ENCODE results near the gene CXCR3. TPM values are rescaled to one million over a fixed set of nuclear protein-coding genes. Genes with fewer than 3 reads are reported as not detected.

CXCR3 gene
- total and polyA plus RNA-seq, 10 of the 15 experiments (the other 5 are each of a cell fraction or from before 2014, with no cell fraction given) = 1.4 to 48.2 (median 15.7) TPM

DNA sequence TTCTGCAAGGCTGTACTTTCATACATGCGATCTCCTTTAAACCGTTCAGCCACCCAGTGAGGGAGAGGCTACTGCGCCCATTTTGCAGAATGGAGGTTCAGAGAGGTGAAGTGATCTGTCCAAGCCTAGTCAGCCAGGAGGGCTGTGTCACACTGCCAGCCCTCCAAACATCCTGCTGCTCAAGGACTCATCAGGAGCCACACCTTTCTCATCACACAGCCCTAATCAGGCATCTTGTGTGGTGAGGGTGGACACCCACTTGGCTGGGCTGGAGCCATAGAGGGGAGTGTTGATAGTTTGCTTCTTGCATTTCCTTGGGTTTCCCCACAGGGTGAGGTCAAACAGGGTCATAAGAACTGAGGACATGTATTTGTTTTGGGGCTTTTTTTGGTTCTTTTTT lies 5.4 kb upstream of the CXCR3 start:
- FAIRE-seq (peak; percentile 59), ATAC-seq (peak; percentile 28), DNase-seq (ENCODE audit: low read depth, low spot score) (no peak)
- Histone ChIP-seq H3K9ac (ENCODE audit: control insufficient read depth, insufficient read depth, low read length) (peak overlapping the region; percentile 66; the same call in 1 of the 2 replicates), H3K4me1 (ENCODE audit: control insufficient read depth, insufficient read depth, low read length) (peaks cover 59% of the 10 kb centered on the region), H3K9me3 (replicated peaks; ENCODE audit: control insufficient read depth, insufficient read depth, low read length) (no peaks in the 10 kb centered on the region; the same call in 1 of the 3 replicates), H2AFZ (ENCODE audit: control insufficient read depth, low read depth, low read length) (no peak overlapping the region), H3K36me3 (ENCODE audit: control insufficient read depth in 2 of 2, insufficient read depth in 2 of 2, low read length in 1 of 2) (no peaks in the 10 kb centered on the region), H3K27ac (ENCODE audit: control insufficient read depth, insufficient read depth) (peak overlapping the region; percentile 89), H3K27me3 (replicated peaks in 1 of 2; ENCODE audit: control insufficient read depth in 2 of 2, insufficient read depth in 2 of 2, low read length in 1 of 2) (no peaks in the 10 kb centered on the region), H3K4me2 (ENCODE audit: control insufficient read depth, insufficient read depth) (no peak overlapping the region), H4K20me1 (ENCODE audit: control insufficient read depth, insufficient read depth) (no peaks in the 10 kb centered on the region), H3K4me3 (no peak overlapping the region), H3K79me2 (ENCODE audit: control insufficient read depth, insufficient read depth, low read length) (no peaks in the 10 kb centered on the region; the same call in 1 of the 2 replicates)
- in situ Hi-C loops (cut with MboI) = no loop called here
- POLR2A ChIA-PET = interaction anchor here (1.5 to 1.6 kb wide), 2 partner anchors 10 to 13 kb away, joined by 4 read pairs; no protein-coding TSS in a partner anchor
- TF ChIP-seq BACH1 (IDR thresholded peaks at IDR 0.05; ENCODE audit: borderline replicate concordance) = no peak
- no peak for TF ChIP-seq SUZ12 (IDR thresholded peaks at IDR 0.05; ENCODE audit: unreplicated experiment)
- no peak for TF ChIP-seq ZNF24 (IDR thresholded peaks at IDR 0.05)
- no peak for TF ChIP-seq WRNIP1 (IDR thresholded peaks at IDR 0.05; ENCODE audit: borderline replicate concordance, low read depth, low read length)
- 0 out of 2 replicates have a peak, but pooled peaks have one; percentile 13 for TF ChIP-seq IKZF1 (conservative IDR thresholded peaks at IDR 0.05)
- TF ChIP-seq NR2F1 (conservative IDR thresholded peaks at IDR 0.05) = peak; percentile 70; the same call in 1 of the 2 replicates
- no peak for TF ChIP-seq KAT2A (conservative IDR thresholded peaks at IDR 0.05; ENCODE audit: control insufficient read depth, low read depth, low read length)
- TF ChIP-seq, protein P1, sequence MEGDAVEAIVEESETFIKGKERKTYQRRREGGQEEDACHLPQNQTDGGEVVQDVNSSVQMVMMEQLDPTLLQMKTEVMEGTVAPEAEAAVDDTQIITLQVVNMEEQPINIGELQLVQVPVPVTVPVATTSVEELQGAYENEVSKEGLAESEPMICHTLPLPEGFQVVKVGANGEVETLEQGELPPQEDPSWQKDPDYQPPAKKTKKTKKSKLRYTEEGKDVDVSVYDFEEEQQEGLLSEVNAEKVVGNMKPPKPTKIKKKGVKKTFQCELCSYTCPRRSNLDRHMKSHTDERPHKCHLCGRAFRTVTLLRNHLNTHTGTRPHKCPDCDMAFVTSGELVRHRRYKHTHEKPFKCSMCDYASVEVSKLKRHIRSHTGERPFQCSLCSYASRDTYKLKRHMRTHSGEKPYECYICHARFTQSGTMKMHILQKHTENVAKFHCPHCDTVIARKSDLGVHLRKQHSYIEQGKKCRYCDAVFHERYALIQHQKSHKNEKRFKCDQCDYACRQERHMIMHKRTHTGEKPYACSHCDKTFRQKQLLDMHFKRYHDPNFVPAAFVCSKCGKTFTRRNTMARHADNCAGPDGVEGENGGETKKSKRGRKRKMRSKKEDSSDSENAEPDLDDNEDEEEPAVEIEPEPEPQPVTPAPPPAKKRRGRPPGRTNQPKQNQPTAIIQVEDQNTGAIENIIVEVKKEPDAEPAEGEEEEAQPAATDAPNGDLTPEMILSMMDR (IDR thresholded peaks at IDR 0.05 in 2 of 3, conservative IDR thresholded peaks at IDR 0.05 in 1 of 3; ENCODE audit: control insufficient read depth in 2 of 3, extremely low read depth in 1 of 3, insufficient read depth in 1 of 3, low read depth in 3 of 3, low read length in 3 of 3) = no peak
- no peak for TF ChIP-seq SMAD1 (IDR thresholded peaks at IDR 0.05; ENCODE audit: low read depth, partially characterized antibody)
- no peak for TF ChIP-seq POLR2AphosphoS5 (IDR thresholded peaks at IDR 0.05; ENCODE audit: low read length)
- TF ChIP-seq CBX3 (IDR thresholded peaks at IDR 0.05; ENCODE audit: borderline replicate concordance, low read depth) = no peak
- RAD21 ChIA-PET (ENCODE audit: unreplicated experiment) = interaction anchor here (0.6 to 6.6 kb wide), 6 partner anchors 10 to 215 kb away, joined by 3 to 44 read pairs (median 4); no protein-coding TSS in a partner anchor
- 79% methylated on average over 3 of the region's 3 CpGs for WGBS (ENCODE audit: insufficient coverage, insufficient replicate concordance, low lambda C conversion rate, missing lambda C conversion rate)
- CTCF ChIA-PET = interaction anchor here (0.9 to 1.7 kb wide), 5 partner anchors 8 to 85 kb away, joined by 3 to 9 read pairs (median 4); no protein-coding TSS in a partner anchor
- intact Hi-C loops (cut with micrococcal nuclease; ENCODE audit: unreplicated experiment) = no loop called here
- SMC1A ChIA-PET (ENCODE audit: uncharacterized antibody, unreplicated experiment) = interaction anchor here (1.0 to 9.3 kb wide), 5 partner anchors 12 to 91 kb away, joined by 3 to 119 read pairs (median 6); partner anchors contain the start of gene OGT
- BruUV-seq (replicated peaks) = TSS peak; percentile 64
